HepG2 (cell line): Measurements from ENCODE around the gene ASPRV1. TPM values are rescaled to one million over a fixed set of nuclear protein-coding genes. Genes with fewer than 3 reads are reported as not detected.

ENCODE experiments used
- AHDC1 ChIP-seq: sonication (generic); formaldehyde crosslinking; IDR thresholded peaks from 2 replicates; pipeline ENCODE4 v1.5.1; 2020; ENCODE audit warnings: mild to moderate bottlenecking, missing genetic modification reagents, borderline replicate concordance
- DDIT3 ChIP-seq: sonication (generic); formaldehyde crosslinking; IDR thresholded peaks from 2 replicates; pipeline ENCODE4 v1.4.0; 2020; ENCODE audit warnings: mild to moderate bottlenecking, missing genetic modification reagents
- GMEB1 ChIP-seq: sonication (generic); formaldehyde crosslinking; IDR thresholded peaks from 2 replicates; pipeline ENCODE4 v1.5.1; 2020; ENCODE audit warnings: missing genetic modification reagents, mild to moderate bottlenecking, borderline replicate concordance
- MLX ChIP-seq: IDR thresholded peaks from 2 replicates; pipeline ENCODE4 v1.6.1; 2016
- NFIB ChIP-seq: sonication (generic); formaldehyde crosslinking; IDR thresholded peaks from 2 replicates; pipeline ENCODE4 v1.9.0; 2021; ENCODE audit warnings: missing genetic modification reagents, mild to moderate bottlenecking, borderline replicate concordance
- PATZ1 ChIP-seq: sonication (generic); formaldehyde crosslinking; IDR thresholded peaks from 2 replicates; pipeline ENCODE4 v1.4.0; 2020; ENCODE audit warnings: missing genetic modification reagents
- RERE ChIP-seq: IDR thresholded peaks from 2 replicates; pipeline ENCODE4 v1.6.1; 2016; ENCODE audit warnings: low read depth, missing genetic modification reagents, missing compliant biosample characterization
- U2AF1 ChIP-seq: fragments of 200-400 bp; formaldehyde crosslinking; optimal IDR thresholded peaks from 2 replicates; pipeline ENCODE3; 2017; ENCODE audit warnings: mild to moderate bottlenecking, low read depth, low read length
- U2AF2 ChIP-seq: fragments of 200-400 bp; formaldehyde crosslinking; IDR thresholded peaks from 2 replicates; pipeline ENCODE4 v1.6.1; 2017; ENCODE audit warnings: low read depth, mild to moderate bottlenecking, low read length
- XBP1 ChIP-seq: sonication (generic); formaldehyde crosslinking; IDR thresholded peaks from 2 replicates; pipeline ENCODE4 v1.5.0; 2020; ENCODE audit warnings: missing genetic modification reagents
- polyA plus RNA-seq, 8 experiments: library from polyadenylated mRNA; depleted of rRNA in 3 of 8; stranded (reverse) in 7 of 8; unstranded in 1 of 8; fragments of >200 nt; fragmentation: Illumina TruSeq in 4 of 8; extraction: Trizol in 4 of 8; gene quantifications; 2 replicates each; pipeline versions ENCODE4 v1.2.1 to v1.2.3, GENCODE V29; 2011 to 2016; ENCODE audit warnings: low read depth in 4 of 8, missing spikeins in 1 of 8, mixed read lengths in 1 of 8; ENCODE audit not compliant: insufficient read depth in 1 of 8
- total RNA-seq, 5 experiments: library from RNA; depleted of rRNA; stranded (reverse); fragments of >200 nt; fragmentation: Illumina TruSeq; extraction: Trizol; gene quantifications; 2 replicates each; pipeline ENCODE4 v1.2.3, GENCODE V29; 2016; ENCODE audit warnings: low read depth in 1 of 5

ASPRV1 gene
- total and polyA plus RNA-seq, 2 of the 13 experiments (the other 11 are each of a cell fraction or from before 2014, with no cell fraction given), result 0.40 to 0.48 TPM

- TF ChIP-seq PATZ1 (CRISPR knock-in tag) (peak; percentile 67), NFIB (CRISPR knock-in tag) (no peak), RERE (CRISPR knock-in tag) (no peak), U2AF2 (no peak), XBP1 (no peak), U2AF1 (no peak), DDIT3 (CRISPR knock-in tag) (no peak), MLX (CRISPR knock-in tag) (no peak), AHDC1 (CRISPR knock-in tag) (peak; percentile 62; the same call in 1 of the 2 replicates), GMEB1 (CRISPR knock-in tag) (peak; percentile 21; the same call in 1 of the 2 replicates)
Observed at GRCh38 chr2:69946351-69947324, 14.8 kb downstream of the ASPRV1 start (continued).
